H1 (cell line): Measurements from ENCODE around the gene ADRA2C. TPM values are rescaled to one million over a fixed set of nuclear protein-coding genes. Genes with fewer than 3 reads are reported as not detected.

ENCODE experiments used
- CHD7 ChIP-seq: fragments of 300-600 bp; sonication (generic); IDR thresholded peaks from 2 replicates; pipeline ENCODE4 v1.7.1; 2012; ENCODE audit warnings: low read length, moderate library complexity, mild to moderate bottlenecking, inconsistent platforms; ENCODE audit not compliant: insufficient replicate concordance
- E2F6 ChIP-seq: IDR thresholded peaks from 2 replicates; pipeline ENCODE4 v1.6.1; 2012; ENCODE audit warnings: inconsistent platforms
- GTF2F1 ChIP-seq: IDR thresholded peaks from 2 replicates; pipeline ENCODE4 v1.6.1; 2012; ENCODE audit warnings: low read depth, low read length, improper control_type of control experiment, borderline replicate concordance
- MAFK ChIP-seq: IDR thresholded peaks from 2 replicates; pipeline ENCODE4 v1.6.1; 2012; ENCODE audit warnings: low read depth, mild to moderate bottlenecking, improper control_type of control experiment, low read length
- MAX ChIP-seq: IDR thresholded peaks from 2 replicates; pipeline ENCODE4 v1.6.1; 2012; ENCODE audit warnings: inconsistent platforms
- NRF1 ChIP-seq: IDR thresholded peaks from 2 replicates; pipeline ENCODE4 v1.6.1; 2011; ENCODE audit warnings: mild to moderate bottlenecking, low read depth, low read length, improper control_type of control experiment
- POLR2AphosphoS5 ChIP-seq: IDR thresholded peaks from 2 replicates; pipeline ENCODE4 v1.6.1; 2011; ENCODE audit warnings: low read depth, low read length
- RFX5 ChIP-seq: IDR thresholded peaks from 2 replicates; pipeline ENCODE4 v1.6.1; 2011; ENCODE audit warnings: low read depth, low read length, improper control_type of control experiment, borderline replicate concordance
- TEAD4 ChIP-seq: IDR thresholded peaks from 2 replicates; pipeline ENCODE4 v1.6.1; 2012; ENCODE audit warnings: low read depth, low read length, inconsistent platforms, mixed read lengths
- polyA plus RNA-seq, 7 experiments: library from polyadenylated mRNA; depleted of rRNA in 3 of 7; stranded (reverse) in 5 of 7; unstranded in 2 of 7; fragments of >200 nt in 5 of 7; fragments of 200-250 nt in 2 of 7; gene quantifications; 1 replicate in 5 of 7; 2 replicates in 1 of 7; 4 replicates in 1 of 7; pipeline versions ENCODE4 v1.2.1 to v1.2.3, GENCODE V29; 2011 to 2013; ENCODE audit warnings: missing spikeins in 2 of 7, mixed read lengths in 2 of 7
- total RNA-seq: library from RNA; stranded (reverse); fragmentation: NEBNext Ultra II Directional; extraction: Animal tissue kit (Norgen Biotek cat#: 25700); gene quantifications from 2 replicates; pipeline ENCODE4 v1.2.1, GENCODE V29; 2021

Gene ADRA2C
- total and polyA plus RNA-seq, 2 of the 8 experiments (the other 6 are each of a cell fraction or from before 2014, with no cell fraction given) = 14.6 to 14.8 TPM

GRCh38 chr4:3724319-3725231, 41.6 kb upstream of the ADRA2C start (continued):
- TF ChIP-seq RFX5 (peak; percentile 80), MAFK (no peak), CHD7 (no peak), TEAD4 (no peak), MAX (peak; percentile 17; the same call in 1 of the 2 replicates), NRF1 (no peak), POLR2AphosphoS5 (no peak), E2F6 (peak; percentile 61), GTF2F1 (no peak)
